ENCODE data around the gene PKN3.

Gene PKN3

GRCh38 chr9:128706671-128707381 lies 4.5 kb downstream of the PKN3 start:
- H3K36me3 ChIP-seq (ENCODE audit: control insufficient read depth, insufficient read depth, low read length), result peaks cover 13% of the 10 kb centered on the region
- H3K9me3 ChIP-seq (ENCODE audit: control insufficient read depth, insufficient read depth, low read length), result no peaks in the 10 kb centered on the region
- no peak overlapping the region for H3K9ac ChIP-seq (ENCODE audit: low read depth, low read length)
- no peak overlapping the region for H3K27ac ChIP-seq (ENCODE audit: low read depth, low read length)
- H3K4me1 ChIP-seq (ENCODE audit: control insufficient read depth, insufficient read depth, low read length), result no peaks in the 10 kb centered on the region
- no peaks in the 10 kb centered on the region for H3K27me3 ChIP-seq (ENCODE audit: control insufficient read depth, insufficient read depth, low read length)
- H3K4me3 ChIP-seq (ENCODE audit: low read depth, low read length), result no peak overlapping the region

GRCh38 chr9:128707446-128707845 lies 5.1 kb downstream of the PKN3 start:
- no peak overlapping the region for H3K9ac ChIP-seq (ENCODE audit: low read depth, low read length)
- no peak overlapping the region for H3K27ac ChIP-seq (ENCODE audit: low read depth, low read length)
- peaks cover 17% of the 10 kb centered on the region for H3K36me3 ChIP-seq (ENCODE audit: control insufficient read depth, insufficient read depth, low read length)

GRCh38 chr9:128712451-128713410 lies 10.4 kb downstream of the PKN3 start:
- H3K36me3 ChIP-seq (ENCODE audit: control insufficient read depth, insufficient read depth, low read length), result peaks cover 22% of the 10 kb centered on the region; the same call in 1 of the 2 replicates

More at GRCh38 chr9:128707446-128707845, 5.1 kb downstream of the PKN3 start:
- Histone ChIP-seq H3K27me3 (ENCODE audit: control insufficient read depth, insufficient read depth, low read length) (no peaks in the 10 kb centered on the region), H3K4me1 (ENCODE audit: control insufficient read depth, insufficient read depth, low read length) (no peaks in the 10 kb centered on the region), H3K4me3 (ENCODE audit: low read depth, low read length) (no peak overlapping the region), H3K9me3 (ENCODE audit: control insufficient read depth, insufficient read depth, low read length) (no peaks in the 10 kb centered on the region)

GRCh38 chr9:128713411-128713780 lies 11.1 kb downstream of the PKN3 start:
- Histone ChIP-seq H3K9me3 (ENCODE audit: control insufficient read depth, insufficient read depth, low read length) (no peaks in the 10 kb centered on the region), H3K36me3 (ENCODE audit: control insufficient read depth, insufficient read depth, low read length) (peaks cover 22% of the 10 kb centered on the region; the same call in 1 of the 2 replicates), H3K4me1 (ENCODE audit: control insufficient read depth, insufficient read depth, low read length) (no peaks in the 10 kb centered on the region), H3K27ac (ENCODE audit: low read depth, low read length) (no peak overlapping the region), H3K4me3 (ENCODE audit: low read depth, low read length) (no peak overlapping the region), H3K9ac (ENCODE audit: low read depth, low read length) (no peak overlapping the region), H3K27me3 (ENCODE audit: control insufficient read depth, insufficient read depth, low read length) (no peaks in the 10 kb centered on the region)

More at GRCh38 chr9:128712451-128713410, 10.4 kb downstream of the PKN3 start:
- Histone ChIP-seq H3K27me3 (ENCODE audit: control insufficient read depth, insufficient read depth, low read length) (no peaks in the 10 kb centered on the region), H3K4me3 (ENCODE audit: low read depth, low read length) (no peak overlapping the region), H3K9ac (ENCODE audit: low read depth, low read length) (no peak overlapping the region), H3K4me1 (ENCODE audit: control insufficient read depth, insufficient read depth, low read length) (no peaks in the 10 kb centered on the region), H3K27ac (ENCODE audit: low read depth, low read length) (no peak overlapping the region), H3K9me3 (ENCODE audit: control insufficient read depth, insufficient read depth, low read length) (no peaks in the 10 kb centered on the region)

GRCh38 chr9:128713941-128714573 lies 11.8 kb downstream of the PKN3 start:
- no peaks in the 10 kb centered on the region for H3K9me3 ChIP-seq (ENCODE audit: control insufficient read depth, insufficient read depth, low read length)
- H3K4me1 ChIP-seq (ENCODE audit: control insufficient read depth, insufficient read depth, low read length), result no peaks in the 10 kb centered on the region
- no peaks in the 10 kb centered on the region for H3K27me3 ChIP-seq (ENCODE audit: control insufficient read depth, insufficient read depth, low read length)
- no peak overlapping the region for H3K27ac ChIP-seq (ENCODE audit: low read depth, low read length)
- H3K9ac ChIP-seq (ENCODE audit: low read depth, low read length), result no peak overlapping the region
- peaks cover 22% of the 10 kb centered on the region; the same call in 1 of the 2 replicates for H3K36me3 ChIP-seq (ENCODE audit: control insufficient read depth, insufficient read depth, low read length)
- H3K4me3 ChIP-seq (ENCODE audit: low read depth, low read length), result no peak overlapping the region

GRCh38 chr9:128714586-128715435 lies 12.5 kb downstream of the PKN3 start:
- no peak overlapping the region for H3K9ac ChIP-seq (ENCODE audit: low read depth, low read length)
- H3K4me3 ChIP-seq (ENCODE audit: low read depth, low read length), result no peak overlapping the region
- no peak overlapping the region for H3K27ac ChIP-seq (ENCODE audit: low read depth, low read length)
- no peaks in the 10 kb centered on the region for H3K27me3 ChIP-seq (ENCODE audit: control insufficient read depth, insufficient read depth, low read length)
- H3K9me3 ChIP-seq (ENCODE audit: control insufficient read depth, insufficient read depth, low read length), result no peaks in the 10 kb centered on the region
- H3K4me1 ChIP-seq (ENCODE audit: control insufficient read depth, insufficient read depth, low read length), result no peaks in the 10 kb centered on the region
- peaks cover 23% of the 10 kb centered on the region; the same call in 1 of the 2 replicates for H3K36me3 ChIP-seq (ENCODE audit: control insufficient read depth, insufficient read depth, low read length)

- Histone ChIP-seq H3K36me3 (ENCODE audit: control insufficient read depth, insufficient read depth, low read length) (peaks cover 28% of the 10 kb centered on the region), H3K27ac (ENCODE audit: low read depth, low read length) (no peak overlapping the region), H3K9ac (ENCODE audit: low read depth, low read length) (no peak overlapping the region), H3K27me3 (ENCODE audit: control insufficient read depth, insufficient read depth, low read length) (no peaks in the 10 kb centered on the region), H3K4me1 (ENCODE audit: control insufficient read depth, insufficient read depth, low read length) (no peaks in the 10 kb centered on the region), H3K4me3 (ENCODE audit: low read depth, low read length) (no peak overlapping the region), H3K9me3 (ENCODE audit: control insufficient read depth, insufficient read depth, low read length) (no peaks in the 10 kb centered on the region)
Measured at GRCh38 chr9:128715436-128715750, 13.1 kb downstream of the PKN3 start.

- H3K27ac ChIP-seq (ENCODE audit: low read depth, low read length), result no peak overlapping the region
- H3K4me3 ChIP-seq (ENCODE audit: low read depth, low read length), result no peak overlapping the region
- H3K36me3 ChIP-seq (ENCODE audit: control insufficient read depth, insufficient read depth, low read length), result peaks cover 40% of the 10 kb centered on the region
- H3K27me3 ChIP-seq (ENCODE audit: control insufficient read depth, insufficient read depth, low read length), result no peaks in the 10 kb centered on the region
- H3K9me3 ChIP-seq (ENCODE audit: control insufficient read depth, insufficient read depth, low read length), result no peaks in the 10 kb centered on the region
- no peaks in the 10 kb centered on the region for H3K4me1 ChIP-seq (ENCODE audit: control insufficient read depth, insufficient read depth, low read length)
- no peak overlapping the region for H3K9ac ChIP-seq (ENCODE audit: low read depth, low read length)
Measured at GRCh38 chr9:128716581-128717254, 14.4 kb downstream of the PKN3 start.

GRCh38 chr9:128718047-128718446 lies 15.7 kb downstream of the PKN3 start:
- H3K4me1 ChIP-seq (ENCODE audit: control insufficient read depth, insufficient read depth, low read length), result peaks cover 2% of the 10 kb centered on the region; the same call in 1 of the 2 replicates
- peaks cover 38% of the 10 kb centered on the region for H3K36me3 ChIP-seq (ENCODE audit: control insufficient read depth, insufficient read depth, low read length)
- H3K4me3 ChIP-seq (ENCODE audit: low read depth, low read length), result no peak overlapping the region
- H3K27ac ChIP-seq (ENCODE audit: low read depth, low read length), result no peak overlapping the region
- no peaks in the 10 kb centered on the region for H3K9me3 ChIP-seq (ENCODE audit: control insufficient read depth, insufficient read depth, low read length)
- no peak overlapping the region for H3K9ac ChIP-seq (ENCODE audit: low read depth, low read length)
- no peaks in the 10 kb centered on the region for H3K27me3 ChIP-seq (ENCODE audit: control insufficient read depth, insufficient read depth, low read length)

- Histone ChIP-seq H3K4me1 (ENCODE audit: control insufficient read depth, insufficient read depth, low read length) (peaks cover 2% of the 10 kb centered on the region; the same call in 1 of the 2 replicates), H3K4me3 (ENCODE audit: low read depth, low read length) (no peak overlapping the region), H3K27me3 (ENCODE audit: control insufficient read depth, insufficient read depth, low read length) (no peaks in the 10 kb centered on the region), H3K36me3 (ENCODE audit: control insufficient read depth, insufficient read depth, low read length) (peaks cover 38% of the 10 kb centered on the region), H3K27ac (ENCODE audit: low read depth, low read length) (no peak overlapping the region), H3K9ac (ENCODE audit: low read depth, low read length) (no peak overlapping the region), H3K9me3 (ENCODE audit: control insufficient read depth, insufficient read depth, low read length) (no peaks in the 10 kb centered on the region)
Measured at GRCh38 chr9:128718475-128718874, 16.2 kb downstream of the PKN3 start.

Measured in HUES48 (cell line).